Measurements from ENCODE around the gene UBE2R2. TPM values are rescaled to one million over a fixed set of nuclear protein-coding genes. Genes with fewer than 3 reads are reported as not detected.

The UBE2R2 gene
- total and polyA plus RNA-seq, 4 donors = 16.2 to 29.5 (median 27.4) TPM

GRCh38 chr9:33817327-33818166, 587 bp downstream of the UBE2R2 start:
- Histone ChIP-seq H3K9ac (ENCODE audit: insufficient read depth in 1 of 2, low read length in 2 of 2) (peak overlapping the region; percentile 77 to 90), H3K27me3 (ENCODE audit: control insufficient read depth in 3 of 3, insufficient read depth in 3 of 3, low read length in 2 of 3) (no peaks in the 10 kb centered on the region), H3K36me3 (ENCODE audit: control insufficient read depth in 4 of 4, insufficient read depth in 4 of 4, low read length in 4 of 4) (no peaks in the 10 kb centered on the region), H3K9me3 (ENCODE audit: control insufficient read depth in 4 of 4, insufficient read depth in 3 of 4, low read length in 3 of 4) (no peaks in the 10 kb centered on the region), H3K27ac (ENCODE audit: low read depth in 1 of 2, low read length in 1 of 2) (peak overlapping the region; percentile 100), H3K4me3 (peak overlapping the region; percentile 98), H3K4me1 (ENCODE audit: control insufficient read depth in 5 of 5, insufficient read depth in 5 of 5, low read length in 5 of 5) (peaks cover 1 to 26% (median 16%) of the 10 kb centered on the region in 5 donors)
- WGBS, 2 donors = 0 to 1% methylated on average over 55 to 81 of the region's 81 CpGs
- TF ChIP-seq, protein P1, sequence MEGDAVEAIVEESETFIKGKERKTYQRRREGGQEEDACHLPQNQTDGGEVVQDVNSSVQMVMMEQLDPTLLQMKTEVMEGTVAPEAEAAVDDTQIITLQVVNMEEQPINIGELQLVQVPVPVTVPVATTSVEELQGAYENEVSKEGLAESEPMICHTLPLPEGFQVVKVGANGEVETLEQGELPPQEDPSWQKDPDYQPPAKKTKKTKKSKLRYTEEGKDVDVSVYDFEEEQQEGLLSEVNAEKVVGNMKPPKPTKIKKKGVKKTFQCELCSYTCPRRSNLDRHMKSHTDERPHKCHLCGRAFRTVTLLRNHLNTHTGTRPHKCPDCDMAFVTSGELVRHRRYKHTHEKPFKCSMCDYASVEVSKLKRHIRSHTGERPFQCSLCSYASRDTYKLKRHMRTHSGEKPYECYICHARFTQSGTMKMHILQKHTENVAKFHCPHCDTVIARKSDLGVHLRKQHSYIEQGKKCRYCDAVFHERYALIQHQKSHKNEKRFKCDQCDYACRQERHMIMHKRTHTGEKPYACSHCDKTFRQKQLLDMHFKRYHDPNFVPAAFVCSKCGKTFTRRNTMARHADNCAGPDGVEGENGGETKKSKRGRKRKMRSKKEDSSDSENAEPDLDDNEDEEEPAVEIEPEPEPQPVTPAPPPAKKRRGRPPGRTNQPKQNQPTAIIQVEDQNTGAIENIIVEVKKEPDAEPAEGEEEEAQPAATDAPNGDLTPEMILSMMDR (IDR thresholded peaks at IDR 0.05; ENCODE audit: control extremely low read depth, extremely low read depth) = no peak
- DNase-seq = peak; percentile 75 to 79 (median 76)
- peak; percentile 20 for ATAC-seq (ENCODE audit: insufficient read depth, low FRiP score)

GRCh38 chr9:33818167-33818846, 1.3 kb downstream of the UBE2R2 start:
- peaks cover 1 to 26% (median 16%) of the 10 kb centered on the region in 5 donors for H3K4me1 ChIP-seq (ENCODE audit: control insufficient read depth in 5 of 5, insufficient read depth in 5 of 5, low read length in 5 of 5)
- no peaks in the 10 kb centered on the region for H3K36me3 ChIP-seq (ENCODE audit: control insufficient read depth in 4 of 4, insufficient read depth in 4 of 4, low read length in 4 of 4)
- DNase-seq = peak in 2 of 3 donors; percentile 22 to 72
- H3K9ac ChIP-seq (ENCODE audit: insufficient read depth in 1 of 2, low read length in 2 of 2) = peak overlapping the region; percentile 73 to 95
- H3K4me3 ChIP-seq = peak overlapping the region; percentile 98
- TF ChIP-seq, protein P1 (IDR thresholded peaks at IDR 0.05; ENCODE audit: control extremely low read depth, extremely low read depth) = no peak
- H3K27me3 ChIP-seq (ENCODE audit: control insufficient read depth in 3 of 3, insufficient read depth in 3 of 3, low read length in 2 of 3) = no peaks in the 10 kb centered on the region
- peak; percentile 1 for ATAC-seq (ENCODE audit: insufficient read depth, low FRiP score)
- 0% methylated on average over 18 of the region's 18 CpGs for WGBS, 2 donors
- H3K27ac ChIP-seq (ENCODE audit: low read depth in 1 of 2, low read length in 1 of 2) = peak overlapping the region; percentile 100
- H3K9me3 ChIP-seq (ENCODE audit: control insufficient read depth in 4 of 4, insufficient read depth in 3 of 4, low read length in 3 of 4) = no peaks in the 10 kb centered on the region

- no peak for ATAC-seq (ENCODE audit: insufficient read depth, low FRiP score)
- WGBS, 2 donors = 19 to 25% methylated on average over 4 of the region's 4 CpGs
- H3K36me3 ChIP-seq (ENCODE audit: control insufficient read depth in 4 of 4, insufficient read depth in 4 of 4, low read length in 4 of 4) = no peaks in the 10 kb centered on the region
- no peaks in the 10 kb centered on the region for H3K27me3 ChIP-seq (ENCODE audit: control insufficient read depth in 3 of 3, insufficient read depth in 3 of 3, low read length in 2 of 3)
- peak overlapping the region; percentile 73 to 95 for H3K9ac ChIP-seq (ENCODE audit: insufficient read depth in 1 of 2, low read length in 2 of 2)
- DNase-seq = peak in 1 of 3 donors; percentile 56
- peak overlapping the region; percentile 98 for H3K4me3 ChIP-seq
- TF ChIP-seq, protein P1 (IDR thresholded peaks at IDR 0.05; ENCODE audit: control extremely low read depth, extremely low read depth) = no peak
- H3K4me1 ChIP-seq (ENCODE audit: control insufficient read depth in 5 of 5, insufficient read depth in 5 of 5, low read length in 5 of 5) = peaks cover 1 to 26% (median 16%) of the 10 kb centered on the region in 5 donors
- H3K27ac ChIP-seq (ENCODE audit: low read depth in 1 of 2, low read length in 1 of 2) = peak overlapping the region; percentile 100
- no peaks in the 10 kb centered on the region for H3K9me3 ChIP-seq (ENCODE audit: control insufficient read depth in 4 of 4, insufficient read depth in 3 of 4, low read length in 3 of 4)
Observed at GRCh38 chr9:33818847-33819500, 2.0 kb downstream of the UBE2R2 start.

Measured in lung (tissue), 12 donors.